H9 (cell line): ENCODE data around the gene CASP10. TPM values are rescaled to one million over a fixed set of nuclear protein-coding genes. Genes with fewer than 3 reads are reported as not detected.

Experiments used
- DNase-seq: peaks from one replicate; pipeline ENCODE4 v3.0.0-alpha.2; 2017
- H2AFZ ChIP-seq: one replicate; pipeline ENCODE4 v1.6.1; 2013; ENCODE audit warnings: mild to moderate bottlenecking, low read length, control low read depth, moderate library complexity
- H2AK5ac ChIP-seq: 2 replicates; pipeline ENCODE4 v1.6.1; 2013; ENCODE audit warnings: low read length, control low read depth, mixed read lengths; ENCODE audit not compliant: insufficient read length
- H2BK120ac ChIP-seq: one replicate; pipeline ENCODE4 v1.6.1; 2013; ENCODE audit warnings: low read depth, mild to moderate bottlenecking, low read length, control low read depth, inconsistent platforms; ENCODE audit not compliant: poor library complexity, severe bottlenecking
- H2BK12ac ChIP-seq: 2 replicates; pipeline ENCODE4 v1.6.1; 2013; ENCODE audit warnings: low read length, control low read depth, mixed read lengths, low read depth; ENCODE audit not compliant: insufficient read length
- H2BK15ac ChIP-seq: 2 replicates; pipeline ENCODE4 v1.6.1; 2013; ENCODE audit warnings: low read depth, low read length, control low read depth
- H2BK20ac ChIP-seq: one replicate; pipeline ENCODE4 v1.6.1; 2013; ENCODE audit warnings: low read depth, mild to moderate bottlenecking, low read length, control low read depth, inconsistent platforms; ENCODE audit not compliant: poor library complexity, severe bottlenecking
- H2BK5ac ChIP-seq: 2 replicates; pipeline ENCODE4 v1.6.1; 2013; ENCODE audit warnings: low read length, control low read depth, mixed read lengths; ENCODE audit not compliant: insufficient read length
- H3K14ac ChIP-seq: 2 replicates; pipeline ENCODE4 v1.6.1; 2013; ENCODE audit warnings: low read length, control low read depth; ENCODE audit not compliant: insufficient read depth
- H3K18ac ChIP-seq: 2 replicates; pipeline ENCODE4 v1.6.1; 2013; ENCODE audit warnings: low read depth, mild to moderate bottlenecking, mixed read lengths, low read length, control low read depth; ENCODE audit not compliant: insufficient read length
- H3K23ac ChIP-seq: 2 replicates; pipeline ENCODE4 v1.6.1; 2013; ENCODE audit warnings: low read length, control low read depth, mixed read lengths, low read depth; ENCODE audit not compliant: insufficient read length
- H3K23me2 ChIP-seq: 2 replicates; pipeline ENCODE4 v1.6.1; 2013; ENCODE audit warnings: low read depth, mild to moderate bottlenecking, mixed read lengths, low read length, control low read depth; ENCODE audit not compliant: insufficient read length, poor library complexity, severe bottlenecking
- H3K27ac ChIP-seq: 2 replicates; pipeline ENCODE4 v1.5.1; 2013; ENCODE audit warnings: low read length, control low read depth, mixed read lengths, low read depth; ENCODE audit not compliant: insufficient read length
- H3K27me3 ChIP-seq: 2 replicates; pipeline ENCODE4 v1.6.1; 2013; ENCODE audit warnings: low read length, control low read depth, inconsistent platforms; ENCODE audit not compliant: insufficient read depth
- H3K4ac ChIP-seq: 2 replicates; pipeline ENCODE4 v1.6.1; 2013; ENCODE audit warnings: low read depth, mild to moderate bottlenecking, control low read depth, inconsistent platforms, low read length, moderate library complexity
- H3K4me1 ChIP-seq: 2 replicates; pipeline ENCODE4 v1.6.1; 2013; ENCODE audit warnings: low read length, control low read depth, inconsistent platforms; ENCODE audit not compliant: insufficient read depth
- H3K4me2 ChIP-seq: 2 replicates; pipeline ENCODE4 v1.6.1; 2013; ENCODE audit warnings: low read length, control low read depth, mixed read lengths; ENCODE audit not compliant: insufficient read length, insufficient read depth
- H3K56ac ChIP-seq: 2 replicates; pipeline ENCODE4 v1.6.1; 2013; ENCODE audit warnings: low read depth, mild to moderate bottlenecking, mixed read lengths, low read length, control low read depth; ENCODE audit not compliant: insufficient read length
- H3K79me1 ChIP-seq: 2 replicates; pipeline ENCODE4 v1.6.1; 2013; ENCODE audit warnings: low read depth, mild to moderate bottlenecking, moderate library complexity, low read length, control low read depth, inconsistent platforms; ENCODE audit not compliant: insufficient read depth, poor library complexity, severe bottlenecking
- H3K79me2 ChIP-seq: 2 replicates; pipeline ENCODE4 v1.6.1; 2013; ENCODE audit warnings: low read length, control low read depth, inconsistent platforms; ENCODE audit not compliant: insufficient read depth
- H3K9ac ChIP-seq: 2 replicates; pipeline ENCODE4 v1.6.1; 2013; ENCODE audit warnings: low read length, control low read depth, mixed read lengths; ENCODE audit not compliant: insufficient read length; ENCODE audit errors: extremely low read depth
- H3K9me3 ChIP-seq: one replicate; pipeline ENCODE4 v1.6.1; 2013; ENCODE audit warnings: low read depth, low read length, inconsistent platforms; ENCODE audit not compliant: control insufficient read depth
- H3T11ph ChIP-seq: one replicate; pipeline ENCODE4 v1.6.1; 2013; ENCODE audit warnings: mild to moderate bottlenecking, low read length, control low read depth, inconsistent platforms
- H4K20me1 ChIP-seq: one replicate; pipeline ENCODE4 v1.6.1; 2013; ENCODE audit not compliant: control insufficient read depth, insufficient read length, insufficient read depth
- H4K5ac ChIP-seq: 2 replicates; pipeline ENCODE4 v1.6.1; 2013; ENCODE audit warnings: low read depth, mild to moderate bottlenecking, mixed read lengths, low read length, control low read depth; ENCODE audit not compliant: insufficient read length
- H4K8ac ChIP-seq: replicated peaks from 2 replicates; pipeline ENCODE4 v1.6.1; 2013; ENCODE audit warnings: low read length, control low read depth, mixed read lengths, low read depth; ENCODE audit not compliant: insufficient read length
- H4K91ac ChIP-seq: 2 replicates; pipeline ENCODE4 v1.6.1; 2013; ENCODE audit warnings: low read depth, mild to moderate bottlenecking, moderate library complexity, mixed read lengths, low read length, control low read depth; ENCODE audit not compliant: insufficient read length
- H3K27ac Mint-ChIP-seq, 3 experiments: 2 replicates in 2 of 3; 3 replicates in 1 of 3; pipeline ENCODE4 v1.8.0; 2020 to 2021; ENCODE audit warnings: mixed read lengths in 3 of 3, mild to moderate bottlenecking in 1 of 3, moderate library complexity in 1 of 3
- H3K27me3 Mint-ChIP-seq: 2 replicates; pipeline ENCODE4 v1.8.0; 2021; ENCODE audit warnings: low read depth, mild to moderate bottlenecking, moderate library complexity, mixed read lengths
- H3K36me3 Mint-ChIP-seq, 3 experiments: 2 replicates in 2 of 3; 3 replicates in 1 of 3; pipeline ENCODE4 v1.8.0; 2020 to 2021; ENCODE audit warnings: low read depth in 3 of 3, mixed read lengths in 3 of 3; ENCODE audit not compliant: insufficient read depth in 1 of 3
- H3K4me1 Mint-ChIP-seq, 2 experiments: 2 replicates each; pipeline ENCODE4 v1.8.0; 2020; ENCODE audit warnings: mixed read lengths in 2 of 2
- H3K4me3 Mint-ChIP-seq, 2 experiments: 2 replicates in 1 of 2; 3 replicates in 1 of 2; pipeline ENCODE4 v1.8.0; 2020 to 2021; ENCODE audit warnings: mild to moderate bottlenecking in 2 of 2, mixed read lengths in 2 of 2, moderate library complexity in 1 of 2
- H3K9me3 Mint-ChIP-seq, 2 experiments: 2 replicates in 1 of 2; 3 replicates in 1 of 2; pipeline ENCODE4 v1.8.0; 2020; ENCODE audit warnings: mild to moderate bottlenecking in 2 of 2, mixed read lengths in 2 of 2, moderate library complexity in 1 of 2
- WGBS: extraction: QIAGEN DNeasy Blood & Tissue Kit; methylation state at CpG from one replicate; pipeline ENCODE4 v1.1.7; 2013; ENCODE audit warnings: missing lambda C conversion rate, low lambda C conversion rate, mixed read lengths; ENCODE audit not compliant: insufficient read length; ENCODE audit errors: extremely low coverage; 5-methylcytosine and 5-hydroxymethylcytosine counted together
- total RNA-seq: library from RNA; stranded (reverse); gene quantifications from 2 replicates; pipeline ENCODE4 v1.2.1, GENCODE V29; 2021
- TF ChIP-seq, protein P1 (sequence below): fragments of 200-600 bp; sonication (generic); conservative IDR thresholded peaks from 3 replicates; pipeline ENCODE4 v1.8.0; 2021; ENCODE audit warnings: antibody characterized with exemption, mild to moderate bottlenecking

Gene CASP10
- total RNA-seq, 1 experiment from 2014 or later = 2.7 TPM

GRCh38 chr2:201228912-201229290 lies 46.0 kb downstream of the CASP10 start:
- H2BK15ac ChIP-seq = no peak overlapping the region
- TF ChIP-seq, protein P1, sequence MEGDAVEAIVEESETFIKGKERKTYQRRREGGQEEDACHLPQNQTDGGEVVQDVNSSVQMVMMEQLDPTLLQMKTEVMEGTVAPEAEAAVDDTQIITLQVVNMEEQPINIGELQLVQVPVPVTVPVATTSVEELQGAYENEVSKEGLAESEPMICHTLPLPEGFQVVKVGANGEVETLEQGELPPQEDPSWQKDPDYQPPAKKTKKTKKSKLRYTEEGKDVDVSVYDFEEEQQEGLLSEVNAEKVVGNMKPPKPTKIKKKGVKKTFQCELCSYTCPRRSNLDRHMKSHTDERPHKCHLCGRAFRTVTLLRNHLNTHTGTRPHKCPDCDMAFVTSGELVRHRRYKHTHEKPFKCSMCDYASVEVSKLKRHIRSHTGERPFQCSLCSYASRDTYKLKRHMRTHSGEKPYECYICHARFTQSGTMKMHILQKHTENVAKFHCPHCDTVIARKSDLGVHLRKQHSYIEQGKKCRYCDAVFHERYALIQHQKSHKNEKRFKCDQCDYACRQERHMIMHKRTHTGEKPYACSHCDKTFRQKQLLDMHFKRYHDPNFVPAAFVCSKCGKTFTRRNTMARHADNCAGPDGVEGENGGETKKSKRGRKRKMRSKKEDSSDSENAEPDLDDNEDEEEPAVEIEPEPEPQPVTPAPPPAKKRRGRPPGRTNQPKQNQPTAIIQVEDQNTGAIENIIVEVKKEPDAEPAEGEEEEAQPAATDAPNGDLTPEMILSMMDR = no peak
- H3K4me1 ChIP-seq = no peaks in the 10 kb centered on the region
- peaks cover 11 to 14% of the 10 kb centered on the region in 2 experiments for H3K4me1 Mint-ChIP-seq
- no peak overlapping the region for H3K27ac ChIP-seq
- H3K79me1 ChIP-seq = no peaks in the 10 kb centered on the region
- H2AFZ ChIP-seq = no peak overlapping the region
- H4K20me1 ChIP-seq = no peaks in the 10 kb centered on the region
- no peak overlapping the region for H2BK120ac ChIP-seq
- H2BK12ac ChIP-seq = no peak overlapping the region
- no peak overlapping the region for H3K4ac ChIP-seq
- no peak overlapping the region for H3K14ac ChIP-seq
- H3K4me2 ChIP-seq = no peak overlapping the region
- H3K4me3 Mint-ChIP-seq = no peak overlapping the region
- peaks cover 1% of the 10 kb centered on the region for H3K27me3 Mint-ChIP-seq
- H3K79me2 ChIP-seq = no peaks in the 10 kb centered on the region
- H4K5ac ChIP-seq = no peak overlapping the region
- H3T11ph ChIP-seq = no peak overlapping the region
- WGBS = no CpG with 5 or more reads among the region's 12 CpGs
- no peaks in the 10 kb centered on the region for H3K9me3 ChIP-seq
- DNase-seq = no peak
- no peaks in the 10 kb centered on the region for H3K9me3 Mint-ChIP-seq
- no peak overlapping the region for H2BK20ac ChIP-seq
- H2BK5ac ChIP-seq = no peak overlapping the region
- H3K56ac ChIP-seq = no peak overlapping the region
- H3K23ac ChIP-seq = no peak overlapping the region
- H2AK5ac ChIP-seq = no peak overlapping the region
- H4K91ac ChIP-seq = no peak overlapping the region
- no peak overlapping the region for H3K27ac Mint-ChIP-seq
- H3K27me3 ChIP-seq = no peaks in the 10 kb centered on the region
- no peak overlapping the region for H4K8ac ChIP-seq
- no peaks in the 10 kb centered on the region for H3K23me2 ChIP-seq
- H3K36me3 Mint-ChIP-seq = no peaks in the 10 kb centered on the region
- H3K9ac ChIP-seq = no peak overlapping the region
- H3K18ac ChIP-seq = no peak overlapping the region
